PC-9 (cell line): ENCODE data around the gene ZNF462.

Experiments used
- CTCF ChIP-seq: fragments of 200-600 bp; sonication (generic); conservative IDR thresholded peaks from 2 replicates; pipeline ENCODE4 v1.6.1; 2017; ENCODE audit warnings: mixed run types, antibody characterized with exemption, mild to moderate bottlenecking, moderate library complexity
- EZH2 ChIP-seq: fragments of 200-600 bp; sonication (generic); IDR thresholded peaks from 2 replicates; pipeline ENCODE4 v1.8.0; 2017; ENCODE audit warnings: antibody characterized with exemption, low read depth

- TF ChIP-seq CTCF: no peak
- TF ChIP-seq EZH2: no peak
Measured at GRCh38 chr9:106867286-106867685, 4.3 kb downstream of the ZNF462 start.
